ENCODE measurements around the gene FAM25C. TPM values are rescaled to one million over a fixed set of nuclear protein-coding genes. Genes with fewer than 3 reads are reported as not detected.

FAM25C gene
- total and polyA plus RNA-seq, 2 donors (not counting 1 experiment from before 2014, with no cell fraction given), result not detected

Small RNAs within 50 kb of the gene (small RNA-seq; reads per million reads assigned to genes)
- not detected for gene RNA5SP315 (ENCODE audit: insufficient read length, low read depth, low replicate concordance)

Other genes starting within 250 kb of the FAM25C start
- gene SYT15B, start 236.2 kb downstream of the FAM25C start, total RNA-seq, result not detected in 2 replicates
- 0.04 TPM in 1 of 2 replicates, not detected in the other for gene SYT15B, start 236.2 kb downstream of the FAM25C start, polyA plus RNA-seq
- gene NPY4R2, start 81.1 kb downstream of the FAM25C start, total RNA-seq, result not detected in 2 replicates
- not detected in 2 replicates for gene NPY4R2, start 81.1 kb downstream of the FAM25C start, polyA plus RNA-seq